Stimulated activated CD4-positive, alpha-beta T cell treated with anti-CD3 and anti-CD28 coated beads, TNF-alpha, amount 100 ng/mL, for 1 hour (primary cell): Measurements from ENCODE around the gene SULT1A3.
"Not testable (repeated sequence)": the region's sequence is repeated elsewhere in the genome, so short reads cannot be mapped to it uniquely, and the experiment has no call there.

Experiments
- DNase-seq, 3 donors: peaks; one replicate each; pipeline ENCODE4 v3.0.0-alpha.2; 2020; ENCODE audit warnings: low read depth in 3 of 3, low spot score in 1 of 3

Gene SULT1A3

GRCh38 chr16:30186782-30187555 lies 12.1 kb upstream of the SULT1A3 start:
- DNase-seq = peak; percentile 73 to 87 (median 77)

DNA sequence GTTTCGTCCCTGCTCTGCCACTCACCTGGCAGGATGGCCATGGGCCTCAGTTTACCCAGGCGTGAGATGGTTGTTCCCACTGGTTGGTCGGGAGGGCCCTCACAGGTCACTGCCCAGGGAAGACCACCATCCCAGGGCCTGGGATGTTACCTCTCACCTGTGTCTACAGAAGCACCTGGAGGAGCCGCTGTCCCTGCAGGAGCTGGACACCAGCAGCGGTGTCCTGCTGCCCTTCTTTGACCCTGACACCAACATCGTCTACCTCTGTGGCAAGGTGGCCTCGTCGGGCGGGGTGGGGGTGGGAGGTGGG lies 11.5 kb upstream of the SULT1A3 start:
- DNase-seq = no peak

GRCh38 chr16:30187971-30188561 lies 11.0 kb upstream of the SULT1A3 start:
- no peak for DNase-seq

GRCh38 chr16:30191158-30191557 lies 7.9 kb upstream of the SULT1A3 start:
- not testable (repeated sequence) for DNase-seq

DNA sequence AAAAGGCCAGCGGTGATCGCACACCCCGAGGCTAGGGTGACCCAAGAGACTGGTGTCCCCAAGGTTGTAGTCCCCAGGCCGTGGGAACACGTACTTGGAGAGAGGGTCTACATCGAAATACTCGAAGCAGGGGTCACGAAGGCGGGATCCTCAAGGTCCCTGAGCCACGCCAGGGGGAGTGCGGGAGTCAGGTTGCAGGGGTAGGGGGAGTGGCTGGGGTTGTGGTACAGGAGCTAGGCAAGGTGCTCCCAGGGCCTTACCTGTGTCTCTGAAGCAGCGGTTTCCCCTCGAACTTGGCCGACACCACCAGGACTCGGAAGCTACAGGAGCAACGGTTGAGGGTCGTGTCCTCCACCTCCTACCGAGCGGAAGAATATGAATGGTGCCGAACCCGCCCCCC lies 6.0 kb upstream of the SULT1A3 start:
- not testable (repeated sequence) for DNase-seq

GRCh38 chr16:30193615-30194014 lies 5.4 kb upstream of the SULT1A3 start, which contains the start of the genes BOLA2B and SLX1A:
Gene BOLA2B (minus strand): TSS chr16:30193666. CDS start chr16:30193595, 71 bp downstream.
Gene SLX1A (plus strand): TSS chr16:30193875. CDS start chr16:30194085, 210 bp downstream.
- DNase-seq = not testable (repeated sequence)

DNA sequence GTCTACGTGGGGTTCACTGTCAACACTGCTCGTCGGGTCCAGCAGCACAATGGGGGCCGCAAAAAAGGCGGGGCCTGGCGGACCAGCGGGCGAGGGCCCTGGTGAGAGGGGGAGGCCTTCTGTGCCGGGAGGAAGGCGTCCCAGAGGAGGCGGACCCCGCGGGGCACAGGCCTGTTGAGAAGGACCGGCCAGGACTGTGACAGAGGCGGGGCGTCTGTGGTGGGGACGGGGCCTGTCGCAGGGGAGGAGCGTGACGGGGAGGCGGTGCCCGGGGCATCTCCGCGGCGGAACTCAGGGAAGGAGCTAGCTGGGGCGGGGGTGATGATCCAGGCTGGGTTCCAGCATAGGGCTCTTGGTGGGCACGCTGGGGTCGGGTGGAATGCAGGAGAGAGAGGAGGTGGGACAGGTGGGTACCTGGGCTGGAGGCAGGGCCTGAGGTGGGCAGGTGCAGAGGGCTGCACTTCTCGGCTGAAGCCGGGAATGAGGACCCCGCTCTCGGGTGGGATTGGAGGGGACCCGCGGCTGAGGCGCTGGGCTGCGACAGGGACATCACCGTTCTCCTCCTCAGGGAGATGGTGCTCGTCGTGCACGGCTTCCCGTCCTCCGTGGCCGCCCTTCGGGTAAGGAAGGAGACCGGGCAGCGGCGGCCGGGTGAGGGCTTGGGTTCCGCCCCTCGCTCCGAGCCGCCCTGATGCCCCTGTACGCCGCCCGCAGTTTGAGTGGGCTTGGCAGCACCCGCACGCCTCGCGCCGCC lies 4.7 kb upstream of the SULT1A3 start:
- not testable (repeated sequence) for DNase-seq

GRCh38 chr16:30197001-30197400 lies 2.1 kb upstream of the SULT1A3 start:
- DNase-seq = not testable (repeated sequence)

- DNase-seq = not testable (repeated sequence)
Measured at GRCh38 chr16:30199608-30200343, 721 bp downstream of the SULT1A3 start.

DNA sequence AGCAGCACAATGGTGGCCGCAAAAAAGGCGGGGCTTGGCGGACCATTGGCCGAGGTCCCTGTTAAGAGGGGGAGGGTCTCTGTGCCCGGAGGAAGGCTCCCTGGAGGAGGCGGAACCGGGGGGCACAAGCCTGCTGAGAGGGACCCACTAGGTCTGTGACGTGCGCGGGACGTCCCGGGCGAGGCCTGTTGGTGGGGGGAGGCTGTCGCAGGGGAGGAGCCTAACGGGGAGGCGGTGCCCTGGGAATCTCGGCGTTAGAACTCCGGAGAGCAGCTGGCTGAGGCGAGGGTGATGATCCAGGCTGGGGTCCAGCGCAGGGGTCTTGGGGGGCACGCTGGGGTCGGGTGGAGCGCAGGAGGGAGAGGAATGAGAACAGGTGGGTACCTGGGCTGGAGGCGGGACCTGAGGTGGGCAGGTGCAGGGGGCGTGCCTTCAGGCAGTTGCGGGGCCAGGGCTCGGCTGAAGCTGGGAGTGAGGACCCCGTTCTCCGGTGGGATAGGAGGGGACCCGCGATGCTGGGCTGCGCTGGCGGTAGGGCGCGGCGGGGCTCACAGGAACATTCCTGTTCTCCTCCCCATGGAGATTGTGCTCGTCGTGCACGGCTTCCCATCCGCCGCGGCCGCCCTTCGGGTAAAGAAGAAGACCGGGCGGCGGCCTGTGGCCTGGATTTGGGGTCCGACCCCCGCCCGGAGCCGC lies 6.6 kb downstream of the SULT1A3 start:
- DNase-seq = not testable (repeated sequence)

DNA sequence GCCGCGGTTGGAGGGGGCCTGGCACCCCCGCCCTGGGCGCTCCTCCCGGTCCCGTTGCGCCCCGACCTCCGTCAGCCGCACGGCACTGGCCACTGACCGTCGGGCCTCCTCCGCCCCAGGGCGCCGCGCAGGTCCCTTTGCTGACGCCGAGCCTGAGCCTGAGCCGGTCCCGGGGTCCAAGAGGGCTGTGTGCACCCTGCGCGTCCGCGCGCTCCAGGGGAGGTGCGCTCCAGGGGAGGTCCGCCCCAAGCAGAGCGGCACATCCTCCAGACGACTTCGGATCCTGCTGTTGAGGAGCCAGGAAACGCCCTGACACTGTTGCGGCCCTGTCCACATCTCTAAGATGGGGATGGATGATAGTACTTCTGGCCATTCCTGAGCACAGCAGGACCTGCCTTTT lies 7.2 kb downstream of the SULT1A3 start:
- not testable (repeated sequence) for DNase-seq

DNA sequence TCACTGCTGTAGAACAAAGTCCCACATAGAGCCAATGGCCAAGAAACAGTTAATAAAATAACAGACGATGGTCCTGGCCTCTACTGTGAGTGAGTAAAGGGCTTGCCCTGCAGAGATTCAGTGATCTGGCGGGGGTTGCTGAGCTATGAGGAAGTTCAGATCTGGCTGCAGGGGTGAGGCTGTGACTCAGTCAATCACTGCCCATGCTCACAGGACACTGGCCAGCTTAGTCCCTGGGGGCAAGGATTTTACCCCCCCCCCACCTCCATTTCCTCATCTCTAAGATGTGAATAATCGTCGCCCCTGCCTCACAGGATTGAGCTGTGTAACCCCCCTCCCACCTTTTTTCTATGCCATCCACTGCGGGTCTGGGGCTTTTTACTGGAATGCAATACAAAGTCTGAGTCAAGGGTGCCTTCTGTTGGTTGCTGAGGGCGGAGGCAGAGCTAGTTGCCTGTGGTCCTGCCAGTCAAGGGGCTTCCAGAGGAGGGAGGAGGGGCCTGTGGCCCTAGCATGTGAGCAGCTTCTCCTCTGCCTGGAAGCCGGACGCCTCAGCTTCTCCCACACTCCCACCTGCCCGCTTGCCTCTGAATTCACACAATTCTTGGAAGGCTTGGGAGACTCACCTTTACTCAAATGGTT lies 8.1 kb downstream of the SULT1A3 start:
- DNase-seq = not testable (repeated sequence)

DNA sequence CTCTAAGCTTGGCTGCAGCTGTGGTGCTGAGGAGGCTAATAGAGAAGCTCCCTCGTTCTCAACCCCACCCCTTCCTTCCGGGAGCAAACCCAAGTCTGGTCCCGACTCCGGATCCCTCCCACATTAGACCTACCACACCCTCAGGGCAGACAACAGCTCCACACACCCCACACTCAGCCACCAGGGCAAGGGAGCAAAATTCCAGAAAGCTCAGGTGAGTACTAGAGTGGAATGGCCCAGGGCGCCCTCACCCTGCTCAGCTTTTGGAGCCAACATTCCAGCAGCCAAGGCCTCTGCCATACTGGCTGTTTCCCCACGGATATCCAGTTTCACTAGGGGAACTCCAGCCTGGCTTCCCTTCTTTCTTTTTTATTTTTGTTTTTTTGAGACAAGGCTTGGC lies 10.0 kb downstream of the SULT1A3 start:
- peak in 1 of 3 donors; percentile 10 for DNase-seq

DNA sequence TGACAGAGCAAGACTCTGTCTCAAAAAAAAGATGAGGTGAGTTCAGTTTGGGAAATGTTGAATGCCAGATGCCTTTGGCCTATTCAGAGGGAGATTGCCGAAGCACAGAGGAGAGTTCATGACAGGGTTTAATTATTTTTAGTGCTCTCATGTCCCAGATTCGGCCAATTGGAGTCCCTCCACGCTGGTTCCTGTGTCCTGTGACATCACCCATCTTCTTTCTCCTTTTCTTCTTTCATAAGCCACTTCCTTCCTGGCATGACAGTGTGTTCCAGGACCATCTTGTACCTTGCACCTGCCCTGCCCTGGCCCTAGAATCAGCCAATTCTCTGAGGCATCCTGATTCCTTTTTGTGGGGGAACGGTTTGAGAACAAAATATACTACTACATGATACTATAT lies 12.4 kb downstream of the SULT1A3 start:
- not testable (repeated sequence) for DNase-seq

DNA sequence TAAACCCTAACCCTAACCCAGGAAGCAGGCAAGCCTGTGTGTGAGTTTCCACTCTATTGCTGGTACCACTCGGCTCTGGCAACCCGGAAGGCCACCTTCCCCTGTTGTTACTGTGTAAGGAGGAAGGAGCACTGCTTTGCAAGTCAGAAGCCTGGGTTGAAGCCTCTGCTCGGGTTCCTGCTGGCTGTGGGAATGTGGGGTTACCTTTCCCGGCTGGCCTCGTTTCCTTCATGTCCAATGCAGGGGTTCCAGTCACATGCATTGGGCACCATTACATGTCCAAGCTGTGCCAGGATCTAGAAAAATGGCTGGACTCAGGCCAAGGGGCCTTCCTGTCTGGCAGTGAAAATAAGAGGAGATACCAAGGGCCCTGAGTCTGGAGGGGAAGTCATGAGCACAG lies 18.0 kb downstream of the SULT1A3 start:
- DNase-seq = not testable (repeated sequence)

DNA sequence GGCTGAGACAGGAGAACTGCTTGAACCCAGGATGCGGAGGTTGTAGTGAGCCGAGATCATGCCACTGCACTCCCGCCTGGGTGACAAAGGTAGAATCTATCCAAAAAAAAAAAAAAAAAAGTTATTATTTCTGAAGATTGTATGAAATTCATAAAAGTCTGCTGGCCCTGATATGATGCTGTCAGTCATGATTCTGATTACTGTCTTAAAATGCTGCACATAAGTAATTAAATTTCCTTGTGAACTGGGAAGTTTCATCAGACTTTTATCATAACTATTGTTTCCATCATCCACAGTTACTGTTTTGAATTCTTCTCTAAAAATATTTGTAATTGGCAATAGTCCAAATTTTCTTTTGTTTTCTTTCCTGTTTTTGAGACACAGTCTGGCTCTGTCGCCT lies 49.3 kb downstream of the SULT1A3 start, which contains the start of gene NPIPB13:
Gene NPIPB13, minus strand, starts transcription at position 101 of the 400 bp plus-strand sequence. CDS start 2,906 bp downstream, outside the sequence.
- not testable (repeated sequence) for DNase-seq
